DMS 273 (cell line): Measurements from ENCODE around the gene PPP1R37.

Source experiments
- DNase-seq: peaks from one replicate; lab custom pipeline; 2025; ENCODE audit not compliant: unreplicated experiment; lab: John Stamatoyannopoulos, UW

PPP1R37 gene

GRCh38 chr19:45092747-45093678 lies at the start of gene PPP1R37:
TSS of gene PPP1R37 (plus strand) at chr19:45093179. CDS start at chr19:45093326, 147 bp downstream.
- peak; percentile 99 for DNase-seq

- DNase-seq: no peak
Observed at GRCh38 chr19:45045671-45046353, 47.2 kb upstream of the PPP1R37 start.

GRCh38 chr19:45046355-45046754 lies 46.6 kb upstream of the PPP1R37 start:
- DNase-seq: no peak

GRCh38 chr19:45047188-45047797 lies 45.7 kb upstream of the PPP1R37 start:
- no peak for DNase-seq

- DNase-seq: no peak
Observed at GRCh38 chr19:45049073-45049736, 43.8 kb upstream of the PPP1R37 start.

GRCh38 chr19:45050036-45050435 lies 42.9 kb upstream of the PPP1R37 start:
- no peak for DNase-seq

- DNase-seq: no peak
Observed at GRCh38 chr19:45051929-45052579, 40.9 kb upstream of the PPP1R37 start.

GRCh38 chr19:45056831-45057230 lies 36.1 kb upstream of the PPP1R37 start:
- DNase-seq: no peak

- DNase-seq: no peak
Observed at GRCh38 chr19:45057444-45057843, 35.5 kb upstream of the PPP1R37 start.

GRCh38 chr19:45058622-45059159 lies 34.3 kb upstream of the PPP1R37 start:
- DNase-seq: no peak

- DNase-seq: peak; percentile 88
Observed at GRCh38 chr19:45059258-45059965, 33.6 kb upstream of the PPP1R37 start.

GRCh38 chr19:45061965-45062364 lies 31.0 kb upstream of the PPP1R37 start:
- no peak for DNase-seq

- DNase-seq: no peak
Observed at GRCh38 chr19:45063851-45064801, 28.9 kb upstream of the PPP1R37 start.

- no peak for DNase-seq
Observed at GRCh38 chr19:45066921-45067661, 25.9 kb upstream of the PPP1R37 start.

- no peak for DNase-seq
Observed at GRCh38 chr19:45068041-45068440, 24.9 kb upstream of the PPP1R37 start.

- DNase-seq: peak; percentile 57
Observed at GRCh38 chr19:45069056-45069455, 23.9 kb upstream of the PPP1R37 start.

GRCh38 chr19:45070214-45070613 lies 22.8 kb upstream of the PPP1R37 start:
- no peak for DNase-seq
